NCI-H1930 (cell line): ENCODE data around the gene TAF1B.
A peak's percentile ranks its signal among the peaks of the same experiment; 100 is the strongest.

Experiments used
- DNase-seq, 2 experiments: peaks; one replicate each; lab custom pipeline; 2025; lab: John Stamatoyannopoulos, UW

Gene TAF1B

GRCh38 chr2:9941996-9942390 lies 98.7 kb downstream of the TAF1B start:
- no peak for DNase-seq

GRCh38 chr2:9944330-9944758 lies 101.1 kb downstream of the TAF1B start:
- DNase-seq: no peak

GRCh38 chr2:9945596-9945995 lies 102.3 kb downstream of the TAF1B start:
- no peak for DNase-seq

- DNase-seq: no peak
Measured at GRCh38 chr2:9946076-9946475, 102.8 kb downstream of the TAF1B start.

- DNase-seq: no peak
Measured at GRCh38 chr2:9946818-9947217, 103.5 kb downstream of the TAF1B start.

- no peak for DNase-seq
Measured at GRCh38 chr2:9948721-9949120, 105.4 kb downstream of the TAF1B start.

- no peak for DNase-seq
Measured at GRCh38 chr2:9949239-9949991, 106.1 kb downstream of the TAF1B start.

GRCh38 chr2:9949992-9950520 lies 106.8 kb downstream of the TAF1B start:
- DNase-seq: no peak

- DNase-seq: peak in 1 of 2 experiments; percentile 33
Measured at GRCh38 chr2:9950521-9951271, 107.4 kb downstream of the TAF1B start.

- no peak for DNase-seq
Measured at GRCh38 chr2:9951272-9951521, 107.9 kb downstream of the TAF1B start.

GRCh38 chr2:9951522-9952285 lies 108.4 kb downstream of the TAF1B start, which contains the start of gene GRHL1:
Gene GRHL1 (plus strand): TSS chr2:9951693. CDS start chr2:9951834, 141 bp downstream.
- DNase-seq: peak; percentile 82 to 94

- DNase-seq: no peak
Measured at GRCh38 chr2:9952286-9952737, 109.0 kb downstream of the TAF1B start.

- no peak for DNase-seq
Measured at GRCh38 chr2:9952856-9953503, 109.7 kb downstream of the TAF1B start.

- DNase-seq: no peak
Measured at GRCh38 chr2:9954136-9954535, 110.9 kb downstream of the TAF1B start.

- no peak for DNase-seq
Measured at GRCh38 chr2:9958057-9958456, 114.8 kb downstream of the TAF1B start.

GRCh38 chr2:9959262-9959661 lies 116.0 kb downstream of the TAF1B start:
- DNase-seq: no peak

- DNase-seq: no peak
Measured at GRCh38 chr2:9961013-9961412, 117.7 kb downstream of the TAF1B start.

- no peak for DNase-seq
Measured at GRCh38 chr2:9964334-9964980, 121.2 kb downstream of the TAF1B start.

- DNase-seq: no peak
Measured at GRCh38 chr2:9965119-9965822, 122.0 kb downstream of the TAF1B start.

- DNase-seq: no peak
Measured at GRCh38 chr2:9966491-9967022, 123.3 kb downstream of the TAF1B start.
